Stimulated activated CD4-positive, alpha-beta T cell treated with anti-CD3 and anti-CD28 coated beads, Interleukin-2, amount 100 ng/mL, for 48 hours (primary cell): Measurements from ENCODE around the gene DUSP2.
"Not testable (repeated sequence)": the region's sequence is repeated elsewhere in the genome, so short reads cannot be mapped to it uniquely, and the experiment has no call there.

Source experiments
- DNase-seq, 2 donors: peaks; one replicate each; pipeline ENCODE4 v3.0.0-alpha.2; 2020

Gene DUSP2

GRCh38 chr2:96161898-96162297 lies 16.7 kb upstream of the DUSP2 start:
- no peak for DNase-seq

GRCh38 chr2:96160366-96160765 lies 15.1 kb upstream of the DUSP2 start:
- not testable (repeated sequence) for DNase-seq

GRCh38 chr2:96159084-96159830 lies 14.0 kb upstream of the DUSP2 start:
- DNase-seq, result no peak

- no peak for DNase-seq
Observed at GRCh38 chr2:96158554-96158940, 13.3 kb upstream of the DUSP2 start.

- peak; percentile 93 to 95 for DNase-seq
Observed at GRCh38 chr2:96157649-96158553, 12.7 kb upstream of the DUSP2 start.

- DNase-seq, result no peak
Observed at GRCh38 chr2:96156926-96157648, 11.8 kb upstream of the DUSP2 start.

- no peak for DNase-seq
Observed at GRCh38 chr2:96156011-96156820, 11.0 kb upstream of the DUSP2 start.

GRCh38 chr2:96154506-96155380 lies 9.5 kb upstream of the DUSP2 start:
- DNase-seq, result no peak

GRCh38 chr2:96153991-96154431 lies 8.8 kb upstream of the DUSP2 start:
- DNase-seq, result no peak

GRCh38 chr2:96153291-96153713 lies 8.1 kb upstream of the DUSP2 start:
- no peak for DNase-seq

- DNase-seq, result no peak
Observed at GRCh38 chr2:96152304-96153161, 7.3 kb upstream of the DUSP2 start.

- DNase-seq, result no peak
Observed at GRCh38 chr2:96151595-96152303, 6.5 kb upstream of the DUSP2 start.

- no peak for DNase-seq
Observed at GRCh38 chr2:96150791-96151594, 5.8 kb upstream of the DUSP2 start.

- DNase-seq, result no peak
Observed at GRCh38 chr2:96150007-96150640, 4.9 kb upstream of the DUSP2 start.

- peak; percentile 92 to 93 for DNase-seq
Observed at GRCh38 chr2:96148410-96149217, 3.4 kb upstream of the DUSP2 start.

- DNase-seq, result no peak
Observed at GRCh38 chr2:96147593-96148201, 2.5 kb upstream of the DUSP2 start.
